Smooth muscle cell of the brain vasculature (primary cell): ENCODE measurements around the gene ADTRP.

Experiments used
- DNase-seq: peaks from one replicate; pipeline ENCODE4 v3.0.0-alpha.2; 2012; ENCODE audit warnings: low read depth, low spot score

The ADTRP gene

GRCh38 chr6:11727346-11727997 is 51.1 kb downstream of the ADTRP start:
- DNase-seq: no peak

- DNase-seq: no peak
These were observed 54.3 kb downstream of the ADTRP start for GRCh38 chr6:11724286-11724685.

GRCh38 chr6:11722805-11723631 is 55.6 kb downstream of the ADTRP start:
- no peak for DNase-seq

DNA sequence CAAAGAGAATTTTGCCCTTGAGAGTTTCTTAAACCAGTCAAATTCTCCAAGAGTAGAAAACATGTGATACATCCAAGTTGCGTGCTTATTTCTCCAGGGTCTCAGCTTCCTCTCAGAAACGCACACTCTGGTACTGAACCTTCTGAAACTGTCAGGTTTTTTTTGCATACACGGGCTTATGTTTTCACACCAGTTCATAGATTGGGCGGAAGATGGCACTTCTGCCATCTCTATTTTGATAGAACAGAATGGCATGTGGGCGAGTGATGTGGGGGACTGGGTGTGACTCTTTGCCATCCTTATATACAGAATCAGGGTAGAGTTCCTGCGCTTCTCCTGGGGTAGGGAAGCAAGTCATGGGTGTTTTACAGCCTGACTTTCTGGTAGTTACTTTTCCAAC is 56.4 kb downstream of the ADTRP start:
- no peak for DNase-seq

- DNase-seq: no peak
These were observed 60.1 kb downstream of the ADTRP start for GRCh38 chr6:11718463-11718862.

- no peak for DNase-seq
These were observed 60.6 kb downstream of the ADTRP start for GRCh38 chr6:11718031-11718430.

GRCh38 chr6:11714798-11715285 is 63.8 kb downstream of the ADTRP start:
- DNase-seq: no peak

DNA sequence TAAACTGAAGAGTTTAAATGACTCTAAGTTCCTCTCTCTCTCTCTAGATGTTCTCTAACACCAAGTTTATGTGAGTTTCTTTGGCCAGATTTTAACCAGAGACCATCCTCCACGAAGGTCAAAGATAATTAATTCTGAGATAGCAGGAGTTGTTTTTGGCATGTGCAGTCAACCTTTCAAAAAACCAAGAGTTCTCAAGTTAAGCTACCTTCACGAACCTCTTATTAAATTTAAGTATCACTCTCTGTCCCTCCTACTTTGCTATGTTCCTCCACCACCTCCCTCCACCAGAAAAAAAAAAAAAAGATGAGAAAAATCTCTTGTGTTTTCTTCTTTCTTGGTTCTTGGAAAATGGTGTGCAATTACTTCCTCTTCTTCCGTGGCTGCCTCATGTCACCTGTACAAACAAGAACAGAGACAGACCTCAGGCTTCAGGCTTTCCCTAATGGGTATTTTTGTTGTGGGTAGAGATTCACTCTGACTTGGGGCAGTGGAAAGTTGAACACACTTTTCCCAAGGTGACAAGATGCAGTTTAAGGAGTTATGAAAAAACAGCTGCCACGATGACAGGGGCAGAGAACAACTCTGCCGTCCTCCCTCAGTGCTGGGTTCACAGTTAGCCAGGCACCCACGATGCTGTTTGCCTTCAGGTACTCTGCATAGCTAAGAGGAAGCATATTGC is 64.3 kb downstream of the ADTRP start:
- DNase-seq: no peak

- no peak for DNase-seq
These were observed 65.8 kb downstream of the ADTRP start for GRCh38 chr6:11712760-11713159.

DNA sequence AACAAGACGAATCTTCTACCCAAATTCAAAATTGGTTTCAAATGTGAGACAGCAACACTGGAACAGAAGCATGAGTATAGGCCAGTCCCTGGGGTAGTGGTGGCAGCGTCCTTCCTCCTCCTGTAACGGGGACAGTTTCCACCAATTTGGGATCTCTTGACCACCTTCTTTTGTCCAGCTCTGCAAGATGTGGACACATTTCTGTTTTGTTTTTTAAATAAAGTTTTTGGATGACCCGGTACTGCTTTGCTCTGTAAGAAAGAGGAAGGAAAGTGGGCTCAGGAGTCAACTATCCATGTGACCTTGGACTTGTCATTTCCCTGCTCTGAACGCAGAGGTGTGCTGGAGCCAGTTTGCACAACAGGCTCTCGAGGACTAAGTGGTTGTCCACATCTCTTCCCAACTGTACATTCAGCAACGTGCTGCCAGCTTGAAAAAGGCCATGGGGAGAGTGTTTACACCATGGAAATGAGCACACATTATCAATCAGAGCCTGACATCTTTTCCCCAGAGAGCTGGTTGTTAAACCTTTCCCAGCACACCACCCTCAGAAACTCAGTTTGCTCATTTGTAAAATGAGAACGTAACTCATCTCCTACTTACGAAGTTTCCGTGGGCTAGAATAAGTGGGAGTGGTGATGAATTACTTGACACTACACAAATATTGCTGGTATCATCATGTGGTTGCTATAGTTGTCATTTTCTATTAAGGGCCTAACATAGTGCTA is 66.5 kb downstream of the ADTRP start:
- no peak for DNase-seq

DNA sequence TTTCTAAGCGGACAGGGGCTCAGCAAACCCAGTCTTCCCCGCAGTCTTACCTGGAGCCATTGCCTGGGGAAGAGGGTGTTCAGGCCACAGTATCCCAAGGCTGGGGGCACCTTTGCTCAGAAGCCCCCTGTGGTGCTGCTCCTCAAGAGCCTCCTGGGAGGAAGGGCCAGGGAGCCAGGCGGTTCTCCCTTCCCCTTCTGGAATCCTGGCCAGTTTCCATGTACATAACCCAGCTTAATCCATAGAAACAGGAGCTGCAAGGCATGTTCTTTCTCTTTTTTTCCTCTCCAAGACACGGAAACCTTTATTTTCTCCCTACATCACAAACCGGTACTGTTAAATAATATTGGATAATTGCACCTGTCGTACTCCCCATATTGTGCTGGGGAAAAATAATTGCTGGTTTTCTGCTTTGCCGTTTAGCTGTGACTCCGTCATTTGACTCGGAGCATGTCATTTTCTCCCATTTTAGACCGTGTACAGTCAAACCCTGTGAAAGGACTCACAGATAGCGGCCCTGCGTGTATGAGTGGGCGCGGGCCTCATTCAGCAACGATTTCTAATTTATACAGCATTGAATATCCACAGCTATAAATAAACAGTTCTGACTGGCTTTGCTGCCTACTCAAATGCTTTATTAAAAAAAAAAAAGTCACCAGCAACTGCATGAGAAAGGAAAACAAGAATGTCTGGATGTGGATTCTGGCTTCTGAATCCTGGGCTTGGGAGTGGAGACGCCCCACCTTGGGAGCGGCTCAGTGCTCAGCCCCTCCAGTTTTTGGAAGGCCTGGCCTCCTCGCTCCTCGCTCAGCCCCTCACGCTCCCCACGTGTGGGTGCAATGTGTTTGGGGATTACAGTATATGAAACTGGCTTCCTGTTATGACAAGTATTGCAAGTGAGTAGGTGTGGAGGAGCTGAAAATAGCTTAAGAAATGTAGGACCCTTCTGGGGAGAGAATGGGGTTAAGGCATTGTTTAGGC is 67.3 kb downstream of the ADTRP start:
- DNase-seq: no peak

DNA sequence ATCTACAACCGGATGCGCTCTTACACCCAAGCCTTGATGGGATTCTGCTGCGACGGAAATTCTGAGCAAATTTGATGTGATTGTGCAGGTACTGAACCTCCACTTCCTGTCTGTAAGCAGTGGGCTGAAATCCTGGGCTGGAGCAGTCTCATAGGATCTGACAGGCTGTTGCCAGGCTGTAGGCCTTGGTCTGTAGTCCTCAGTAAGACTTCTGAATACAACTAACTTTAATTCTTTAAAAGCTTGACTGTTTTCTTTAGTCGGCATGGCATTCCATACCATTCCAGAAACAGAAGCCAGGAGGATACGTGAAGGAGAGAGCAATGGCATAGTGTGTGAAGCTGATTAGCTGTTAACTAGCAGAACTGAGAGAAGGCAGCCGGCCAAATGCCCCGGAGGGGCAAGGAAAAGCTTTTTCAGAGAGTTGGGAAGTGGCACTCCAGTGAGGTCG is 68.3 kb downstream of the ADTRP start:
- no peak for DNase-seq

DNA sequence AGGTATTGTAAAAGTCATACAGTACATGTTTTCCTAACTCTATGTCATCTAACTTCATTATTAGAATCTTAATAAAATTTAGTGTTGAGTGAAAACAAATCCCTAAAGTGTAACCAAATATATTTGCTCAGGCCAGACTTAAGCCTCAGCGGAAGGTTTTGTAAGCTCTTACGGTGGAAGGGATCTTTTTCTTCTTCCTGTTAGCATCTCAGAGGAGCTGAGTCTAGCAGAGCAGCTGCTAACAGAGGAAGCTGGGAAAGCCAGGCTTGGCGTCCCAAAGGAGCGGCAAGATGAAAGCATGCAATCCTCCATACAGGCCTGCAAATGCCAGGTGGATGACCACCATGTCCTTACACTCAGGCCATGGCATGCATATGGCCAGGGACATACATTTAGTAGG is 72.4 kb downstream of the ADTRP start:
- no peak for DNase-seq

- no peak for DNase-seq
These were observed 73.1 kb downstream of the ADTRP start for GRCh38 chr6:11705483-11705882.

DNA sequence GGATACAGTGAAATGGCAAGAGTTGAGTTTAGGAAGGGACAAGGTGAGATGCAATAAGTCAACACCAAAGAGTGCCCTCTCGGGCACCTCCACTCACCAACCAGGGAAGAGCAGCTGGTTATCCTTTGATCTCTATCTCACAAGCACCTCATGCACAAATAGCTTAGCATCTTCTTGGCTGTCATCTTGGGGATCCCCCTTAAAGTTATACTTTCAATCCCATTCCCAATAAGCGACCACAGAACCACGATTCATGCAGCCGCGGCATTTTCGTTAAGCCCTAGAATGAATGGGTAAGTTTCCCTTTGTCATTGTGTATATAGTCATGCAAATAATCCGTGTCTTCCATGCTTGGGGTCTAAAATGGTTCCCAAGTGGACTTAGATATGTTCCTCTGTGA is 73.5 kb downstream of the ADTRP start:
- no peak for DNase-seq

DNA sequence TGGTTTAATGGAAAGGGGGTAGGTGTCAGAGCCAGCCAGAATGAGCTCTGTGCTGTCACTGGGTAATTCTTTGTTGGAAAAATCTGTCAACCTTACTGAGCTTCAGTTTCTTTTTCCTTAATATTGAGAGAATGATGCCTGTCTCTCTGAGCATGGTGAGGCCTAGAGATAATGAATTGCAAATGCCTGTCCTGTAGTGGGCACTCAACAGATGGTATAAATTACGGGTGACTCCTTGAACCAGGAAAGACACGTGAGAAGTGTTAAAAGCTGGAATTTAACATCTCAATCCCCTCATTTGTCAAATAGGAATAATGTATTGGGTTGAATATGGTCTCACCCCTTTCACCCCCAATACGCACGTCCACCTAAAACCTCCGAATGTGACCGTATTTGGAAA is 74.9 kb downstream of the ADTRP start:
- no peak for DNase-seq

DNA sequence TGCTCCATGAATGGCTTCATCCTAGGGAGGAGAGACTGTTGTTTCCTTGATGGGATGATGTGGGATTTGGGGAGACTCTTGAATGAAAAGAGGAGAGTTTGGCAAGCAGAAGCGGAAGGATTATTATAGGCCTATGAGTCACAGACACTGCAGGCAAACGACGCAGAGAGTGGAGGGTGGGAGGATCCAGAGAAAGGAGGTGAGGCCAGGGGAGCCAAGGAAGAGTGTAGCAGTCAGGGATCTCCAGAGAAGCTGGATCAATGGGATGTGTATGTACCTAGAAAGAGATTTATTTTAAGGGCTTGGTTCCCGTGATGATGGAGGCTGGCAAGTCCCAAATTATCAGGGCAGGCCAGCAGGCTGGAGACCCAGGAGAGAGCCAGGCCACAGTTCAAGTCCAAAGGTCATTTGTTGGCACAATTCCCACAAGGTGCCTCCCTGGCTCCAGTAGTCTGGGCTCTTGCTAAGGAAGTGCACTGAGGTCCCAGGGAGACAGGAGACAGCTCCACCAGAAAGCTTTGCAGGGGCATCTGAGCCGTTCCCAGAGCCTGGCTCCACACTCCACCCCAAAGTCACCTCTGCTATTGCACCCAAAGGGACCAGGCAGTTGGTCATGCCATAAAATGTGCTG is 76.0 kb downstream of the ADTRP start:
- no peak for DNase-seq

DNA sequence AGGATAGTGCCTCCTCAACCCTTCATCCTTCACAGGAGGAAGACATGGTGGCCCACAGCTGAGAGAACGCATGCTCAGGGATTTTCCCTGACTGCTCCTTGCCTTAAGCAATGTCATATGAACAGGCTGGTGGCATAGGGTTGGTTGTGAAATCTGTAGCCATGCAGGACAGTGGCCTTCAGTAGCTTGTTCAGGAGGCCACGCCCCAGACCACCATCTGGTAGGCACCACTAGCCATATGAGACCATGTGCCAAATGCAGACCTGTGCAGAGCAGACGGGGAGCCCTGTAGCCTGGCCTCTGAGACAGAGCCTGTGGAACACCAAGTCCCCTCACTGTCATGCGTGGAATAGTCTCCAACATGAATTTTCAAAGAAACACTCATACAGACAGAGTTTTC is 76.5 kb downstream of the ADTRP start:
- DNase-seq: no peak

- DNase-seq: no peak
These were observed 77.0 kb downstream of the ADTRP start for GRCh38 chr6:11701573-11701972.

- peak; percentile 39 for DNase-seq
These were observed 78.4 kb downstream of the ADTRP start for GRCh38 chr6:11700118-11700718.
